RPMI7951 (cell line): Measurements from ENCODE around the gene PDLIM1. TPM values are rescaled to one million over a fixed set of nuclear protein-coding genes. Genes with fewer than 3 reads are reported as not detected.
"Not testable (repeated sequence)": the region's sequence is repeated elsewhere in the genome, so short reads cannot be mapped to it uniquely, and the experiment has no call there.

ENCODE experiments used
- DNase-seq: peaks from one replicate; pipeline ENCODE4 v3.0.0-alpha.2; 2012; ENCODE audit warnings: low read depth
- total RNA-seq: library from RNA; depleted of rRNA; stranded (reverse); fragments of >200 nt; shearing (Covaris generic); gene quantifications from 2 replicates; pipeline ENCODE4 v1.2.3, GENCODE V29; 2014

Gene PDLIM1
- total RNA-seq, 1 experiment from 2014 or later, result 38.8 TPM

DNA sequence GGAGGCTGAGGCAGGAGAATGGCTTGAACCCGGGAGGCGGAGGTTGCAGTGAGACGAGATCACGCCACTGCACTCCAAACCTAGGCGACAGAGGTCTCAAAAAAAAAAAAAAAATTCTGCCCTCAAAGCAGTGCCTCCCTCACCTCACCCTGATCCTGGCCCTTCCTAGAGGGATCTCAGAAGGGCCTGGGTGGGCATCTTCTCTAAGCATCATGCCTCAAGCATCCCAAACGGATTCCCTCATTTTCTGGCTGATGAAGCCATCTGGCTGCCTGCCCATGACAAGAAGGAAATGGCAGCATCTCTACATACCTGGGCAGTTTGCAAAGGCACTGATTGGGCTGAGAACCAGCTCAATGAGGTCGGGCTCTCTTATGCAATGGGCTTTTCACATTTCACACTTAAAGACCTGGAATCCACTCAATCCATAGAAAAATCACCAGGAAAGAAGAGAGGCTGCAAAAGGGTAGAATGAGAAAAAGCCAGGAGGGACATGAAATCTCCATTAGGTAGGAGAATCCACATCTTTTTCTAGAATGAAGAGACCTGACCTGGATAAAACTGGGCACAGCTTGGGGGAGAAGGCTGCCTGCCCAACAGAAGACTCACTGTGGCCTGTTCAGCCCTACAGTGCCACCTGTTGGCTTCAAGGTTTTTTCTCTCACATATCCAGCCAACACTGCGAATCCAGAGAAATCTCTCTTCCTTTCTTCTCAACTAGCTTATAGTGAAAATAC is 48.1 kb downstream of the PDLIM1 start:
- DNase-seq, result peak; percentile 59

- DNase-seq, result peak; percentile 74
Observed at GRCh38 chr10:95241533-95241932, 49.3 kb downstream of the PDLIM1 start.

GRCh38 chr10:95240811-95241210 is 50.0 kb downstream of the PDLIM1 start:
- DNase-seq, result no peak

DNA sequence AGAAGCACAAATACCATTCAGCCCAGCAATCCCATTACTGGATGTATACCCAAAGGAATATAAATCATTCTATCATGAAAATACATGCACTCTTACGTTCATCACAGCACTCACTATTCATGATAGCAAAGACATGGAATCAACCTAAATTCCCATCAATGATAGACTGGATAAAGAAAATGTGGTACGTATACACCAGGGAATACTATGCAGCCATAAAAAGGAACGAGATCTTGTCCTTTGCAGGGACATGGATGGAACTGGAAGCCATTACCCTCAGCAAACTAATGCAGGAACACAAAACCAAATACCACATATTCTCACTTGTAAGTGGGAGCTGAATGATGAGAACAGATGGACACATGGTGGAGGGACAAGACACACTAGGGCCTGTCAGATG is 50.7 kb downstream of the PDLIM1 start:
- DNase-seq, result not testable (repeated sequence)

DNA sequence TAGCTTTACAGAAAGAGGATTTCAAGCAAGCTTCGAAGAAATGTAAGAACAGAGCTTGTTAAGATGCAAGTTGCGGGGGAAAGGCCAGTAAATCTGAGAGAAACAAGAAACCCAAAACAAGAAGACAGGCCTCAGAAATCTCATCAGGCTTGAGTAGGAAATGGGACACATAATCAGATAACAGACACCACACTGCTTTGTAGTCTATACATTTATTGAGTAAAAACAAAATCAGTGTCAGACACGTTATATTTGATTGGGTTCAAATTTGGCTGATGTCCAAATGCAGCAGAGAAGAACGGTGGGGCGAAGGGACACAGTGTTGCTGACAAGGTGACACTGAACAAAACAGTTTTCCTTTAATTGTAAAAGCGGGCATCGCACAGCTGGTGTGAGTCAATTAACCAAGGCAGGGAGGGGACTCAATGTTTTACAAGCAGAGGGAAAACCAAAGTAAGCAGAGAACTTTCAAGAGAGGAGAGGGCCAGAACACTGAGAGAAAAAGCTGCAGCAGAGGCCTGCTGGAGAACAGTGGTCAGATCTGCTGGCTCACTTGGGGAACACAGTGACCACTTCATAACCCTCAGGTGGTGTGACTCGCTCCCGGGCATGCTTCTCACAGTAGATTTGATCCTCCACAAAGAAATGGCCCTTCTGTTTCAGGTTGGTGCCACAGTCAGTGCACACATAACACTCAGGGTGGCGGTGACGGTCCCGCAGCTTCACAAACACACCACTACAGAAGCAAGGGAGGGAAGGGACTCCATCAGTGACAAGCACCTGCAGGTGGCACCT is 53.2 kb downstream of the PDLIM1 start:
- DNase-seq, result peak; percentile 72

DNA sequence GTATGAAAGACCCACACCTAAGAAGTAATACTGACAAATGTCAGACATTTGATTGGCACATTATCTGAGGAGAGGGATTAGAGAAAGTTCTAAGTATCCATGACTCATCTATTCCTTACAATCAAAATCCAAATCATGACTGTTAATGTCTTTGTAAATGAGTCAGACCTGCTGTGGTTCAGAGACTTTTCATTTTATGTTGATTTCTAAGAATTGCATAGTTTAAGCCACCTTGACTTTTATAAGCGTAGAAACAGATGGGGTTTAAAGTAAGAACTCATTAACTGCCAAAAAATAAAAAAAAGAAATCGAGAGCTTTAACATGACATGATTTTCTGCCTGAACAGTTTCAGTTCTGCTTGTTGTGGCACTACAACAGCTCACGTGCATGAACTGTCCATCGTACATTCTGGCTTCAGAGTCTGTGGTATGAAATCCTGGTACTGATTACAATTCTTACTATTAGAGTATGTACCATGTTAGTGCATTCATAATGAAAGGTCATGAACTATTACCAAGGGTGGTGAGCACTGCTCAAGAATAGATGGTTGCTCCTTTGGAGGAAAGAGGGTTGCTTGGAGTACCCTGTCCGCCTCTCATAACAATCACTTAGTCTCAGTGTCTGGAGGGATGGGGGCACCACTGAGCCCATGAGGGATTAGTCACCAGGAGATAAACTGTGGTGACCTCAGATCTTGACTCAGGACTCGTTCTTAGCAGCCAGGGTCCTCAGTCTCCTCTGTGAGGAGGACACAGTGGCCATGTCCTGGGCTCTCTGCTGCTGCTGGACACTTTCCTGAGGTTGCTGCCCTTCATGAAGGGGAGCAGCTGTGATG is 54.5 kb downstream of the PDLIM1 start:
- peak; percentile 77 for DNase-seq

- no peak for DNase-seq
Observed at GRCh38 chr10:95235676-95236067, 55.1 kb downstream of the PDLIM1 start.

DNA sequence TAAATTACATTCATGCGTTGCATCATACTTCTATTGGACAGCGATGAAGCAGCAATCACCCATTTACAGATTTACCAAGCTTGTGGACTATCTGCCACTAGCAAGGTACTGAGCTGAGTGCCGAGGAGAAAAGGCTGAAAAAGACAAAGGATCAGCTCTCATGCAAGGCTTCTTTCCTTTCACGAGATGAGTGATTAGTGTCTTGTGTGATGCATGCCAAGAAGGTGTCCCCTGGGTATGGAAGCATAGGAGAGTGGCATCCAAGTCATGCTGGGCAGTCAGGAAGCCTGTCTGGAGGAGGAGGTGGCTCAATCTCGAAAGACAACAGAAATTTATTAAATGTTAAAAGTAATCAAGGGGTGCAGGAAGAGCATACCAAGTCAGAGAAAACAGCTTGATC is 55.9 kb downstream of the PDLIM1 start:
- DNase-seq, result no peak

GRCh38 chr10:95233377-95234034 is 57.3 kb downstream of the PDLIM1 start:
- DNase-seq, result peak; percentile 15

DNA sequence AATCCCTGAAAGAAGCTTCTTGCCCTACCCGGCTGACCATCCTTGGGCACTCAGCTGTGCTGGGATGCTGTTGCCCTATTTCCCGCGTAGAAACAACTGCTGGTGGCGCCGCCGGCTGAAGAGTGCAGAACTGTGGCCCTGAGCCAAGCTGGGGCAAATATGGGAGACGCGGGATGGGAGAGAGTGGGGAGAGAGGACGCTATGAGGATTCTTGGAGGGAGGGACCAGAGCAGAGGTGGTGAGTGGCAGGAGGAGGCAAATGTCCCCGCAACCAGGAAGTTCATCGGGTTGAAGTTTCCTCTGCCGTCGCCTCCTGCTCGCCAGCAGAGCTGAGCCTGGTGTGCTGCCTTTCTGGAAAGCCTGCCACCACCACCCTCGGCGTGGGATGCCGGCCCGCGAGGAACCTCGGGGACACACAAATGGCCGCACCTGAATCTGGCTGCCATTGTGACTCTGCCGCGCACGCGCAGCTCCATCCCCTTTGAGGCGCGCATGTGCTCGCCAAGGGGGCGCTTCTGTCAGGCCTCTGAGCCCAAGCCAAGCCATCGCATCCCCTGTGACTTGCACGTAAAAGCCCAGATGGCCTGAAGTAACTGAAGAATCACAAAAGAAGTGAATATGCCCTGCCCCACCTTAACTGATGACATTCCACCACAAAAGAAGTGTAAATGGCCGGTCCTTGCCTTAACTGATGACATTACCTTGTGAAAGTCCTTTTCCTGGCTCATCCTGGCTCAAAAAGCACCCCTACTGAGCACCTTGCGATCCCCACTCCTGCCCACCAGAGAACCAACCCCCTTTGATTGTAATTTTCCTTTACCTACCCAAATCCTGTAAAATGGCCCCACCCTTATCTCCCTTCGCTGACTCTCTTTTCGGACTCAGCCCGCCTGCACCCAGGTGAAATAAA is 59.9 kb downstream of the PDLIM1 start:
- peak; percentile 16 for DNase-seq

DNA sequence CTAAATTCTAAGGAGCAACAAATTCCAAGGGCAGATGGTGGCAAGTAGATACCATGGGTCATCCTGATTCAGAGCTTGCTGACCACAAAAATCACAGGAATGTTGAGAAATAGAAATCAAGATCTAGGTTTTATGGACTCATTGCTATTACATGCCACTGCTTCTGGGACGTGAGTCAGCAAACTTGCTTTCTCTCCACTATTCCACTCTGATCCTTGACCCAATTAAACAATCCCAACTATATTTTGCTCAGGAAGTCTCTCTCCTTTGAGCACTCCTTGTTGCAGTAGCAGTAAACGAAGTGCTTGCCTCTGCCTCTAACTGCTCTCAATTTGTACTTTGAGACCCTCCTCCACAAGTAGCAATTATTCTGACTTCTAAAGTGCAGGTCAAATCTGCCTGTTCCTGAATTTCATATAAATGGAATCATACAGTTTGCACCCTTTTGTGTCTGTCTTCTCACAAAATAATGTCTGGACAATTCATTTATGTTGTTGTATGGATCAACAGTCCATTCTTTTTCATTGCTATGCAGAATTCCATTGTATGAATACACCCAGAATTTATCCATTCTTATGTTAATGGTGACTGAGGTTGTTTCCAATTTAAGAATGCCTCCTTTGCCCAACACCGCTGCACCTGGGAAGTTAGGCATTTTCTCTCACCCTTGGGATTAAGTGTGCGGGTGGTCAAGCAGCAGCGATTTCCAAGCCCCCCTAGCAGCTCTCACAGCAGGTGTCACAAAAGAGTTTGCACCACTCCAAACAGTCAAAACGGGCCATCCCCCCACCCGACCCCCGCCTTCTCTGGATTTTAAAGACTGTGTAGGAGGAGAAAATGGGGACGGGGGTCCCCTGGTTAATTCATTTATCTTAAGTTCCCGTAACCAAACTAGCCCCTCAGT is 60.8 kb downstream of the PDLIM1 start:
- DNase-seq, result peak; percentile 97

- peak; percentile 25 for DNase-seq
Observed at GRCh38 chr10:95228934-95229723, 61.7 kb downstream of the PDLIM1 start.

- DNase-seq, result no peak
Observed at GRCh38 chr10:95225136-95225535, 65.7 kb downstream of the PDLIM1 start.

DNA sequence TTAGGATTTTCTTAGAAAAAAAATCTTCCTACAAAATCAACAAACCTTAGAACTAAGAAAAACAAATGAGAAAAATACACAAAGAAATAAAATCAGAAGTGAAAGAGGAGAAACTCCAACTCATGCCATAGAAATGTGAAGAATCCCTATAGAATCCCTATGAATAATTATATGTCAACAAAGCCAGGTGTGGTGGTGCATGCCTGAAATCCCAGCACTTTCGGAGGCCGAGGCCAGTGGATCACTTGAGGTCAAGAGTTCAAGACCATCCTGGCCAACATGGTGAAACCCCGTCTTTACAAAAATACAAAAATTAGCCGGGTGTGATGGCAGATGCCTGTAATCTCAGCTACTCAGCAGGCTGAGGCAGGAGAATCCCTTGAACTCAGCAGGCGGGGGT is 69.7 kb downstream of the PDLIM1 start:
- DNase-seq, result peak; percentile 60

GRCh38 chr10:95220539-95220938 is 70.3 kb downstream of the PDLIM1 start:
- DNase-seq, result no peak

DNA sequence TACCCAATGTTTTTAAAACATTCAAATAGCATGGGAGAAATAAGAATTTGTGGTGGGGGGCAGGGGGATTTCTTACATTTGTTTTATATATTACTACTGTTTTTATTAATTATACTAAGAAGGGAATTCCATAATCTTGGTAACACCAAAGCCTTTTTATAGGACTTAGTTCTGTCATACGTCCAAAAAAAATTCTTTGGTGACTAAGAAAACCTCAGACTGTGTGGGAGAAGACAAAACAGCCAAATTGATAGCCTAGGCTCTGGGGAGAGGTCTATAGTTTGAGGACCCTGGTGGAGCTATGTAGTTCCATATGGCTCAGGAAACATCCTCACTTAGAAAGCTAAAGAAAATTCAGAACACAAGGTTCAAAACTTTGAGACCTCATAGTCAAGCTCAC is 73.3 kb downstream of the PDLIM1 start:
- DNase-seq, result peak; percentile 53

- peak; percentile 84 for DNase-seq
Observed at GRCh38 chr10:95214793-95215192, 76.0 kb downstream of the PDLIM1 start.

GRCh38 chr10:95214369-95214768 is 76.4 kb downstream of the PDLIM1 start:
- DNase-seq, result peak; percentile 44
